H1 (cell line): Measurements from ENCODE around the gene CEBPB. TPM values are rescaled to one million over a fixed set of nuclear protein-coding genes. Genes with fewer than 3 reads are reported as not detected.

Experiments used
- CTCF ChIA-PET: fragments of 300-600 bp; sonication (Branson Sonifier 250); formaldehyde crosslinking; loops from one replicate; lab custom pipeline; 2021; ENCODE audit not compliant: partially characterized antibody; lab: Charles Lee
- POLR2A ChIA-PET: fragments of 300-600 bp; sonication (Branson Sonifier 250); formaldehyde crosslinking; loops from one replicate; lab custom pipeline; 2021; ENCODE audit warnings: inconsistent platforms; ENCODE audit not compliant: partially characterized antibody; lab: Charles Lee
- DNase-seq, 2 experiments: peaks; one replicate each; pipeline versions ENCODE4 v3.0.0 to v3.0.0-alpha.2; 2010 to 2022; ENCODE audit warnings: low spot score in 2 of 2, low read depth in 1 of 2, mixed read lengths in 1 of 2
- FAIRE-seq: peaks from 2 replicates; lab custom pipeline; 2011; peaks lifted over from hg19 to GRCh38; lab: Jason Lieb, UNC
- H2AFZ ChIP-seq: 2 replicates; pipeline ENCODE4 v1.8.1; 2012; ENCODE audit warnings: low read length, inconsistent platforms
- H2AK5ac ChIP-seq: 2 replicates; pipeline ENCODE4 v1.6.1; 2013; ENCODE audit warnings: low read depth, low read length
- H2BK120ac ChIP-seq: replicated peaks from 2 replicates; pipeline ENCODE3; 2013; ENCODE audit warnings: low read depth, low read length, inconsistent platforms
- H2BK12ac ChIP-seq: 2 replicates; pipeline ENCODE4 v1.6.1; 2013; ENCODE audit warnings: low read depth, low read length
- H2BK15ac ChIP-seq: 2 replicates; pipeline ENCODE4 v1.6.1; 2013; ENCODE audit warnings: low read length
- H2BK20ac ChIP-seq: 2 replicates; pipeline ENCODE4 v1.6.1; 2013; ENCODE audit warnings: low read length
- H2BK5ac ChIP-seq: 2 replicates; pipeline ENCODE4 v1.6.1; 2013; ENCODE audit warnings: low read depth, low read length
- H3K14ac ChIP-seq: 2 replicates; pipeline ENCODE4 v1.6.1; 2013; ENCODE audit warnings: inconsistent platforms; ENCODE audit not compliant: insufficient read length
- H3K18ac ChIP-seq: 2 replicates; pipeline ENCODE4 v1.6.1; 2013; ENCODE audit warnings: low read length; ENCODE audit errors: extremely low read depth
- H3K23ac ChIP-seq: 2 replicates; pipeline ENCODE4 v1.6.1; 2013; ENCODE audit warnings: inconsistent platforms; ENCODE audit not compliant: insufficient read length
- H3K23me2 ChIP-seq: 2 replicates; pipeline ENCODE4 v1.6.1; 2013; ENCODE audit warnings: low read depth, low read length
- H3K27ac ChIP-seq: 2 replicates; pipeline ENCODE4 v1.6.1; 2011; ENCODE audit warnings: low read depth, low read length, inconsistent platforms
- H3K27me3 ChIP-seq, 4 experiments: replicated peaks in 1 of 4; 1 replicate in 1 of 4; 2 replicates in 3 of 4; pipeline versions ENCODE4 v1.6.1 to v1.8.1; 2011 to 2013; ENCODE audit warnings: low read length in 3 of 4, mild to moderate bottlenecking in 3 of 4, inconsistent platforms in 2 of 4, mixed read lengths in 2 of 4, moderate library complexity in 1 of 4; ENCODE audit not compliant: control insufficient read depth in 3 of 4, insufficient read depth in 3 of 4; ENCODE audit errors: extremely low read depth in 1 of 4
- H3K36me3 ChIP-seq, 4 experiments: 2 replicates each; pipeline versions ENCODE4 v1.6.1 to v1.8.1; 2011 to 2013; ENCODE audit warnings: mild to moderate bottlenecking in 4 of 4, low read length in 3 of 4, moderate library complexity in 2 of 4, control low read depth in 1 of 4, inconsistent platforms in 1 of 4; ENCODE audit not compliant: insufficient read depth in 4 of 4, control insufficient read depth in 2 of 4
- H3K4ac ChIP-seq: replicated peaks from 2 replicates; pipeline ENCODE3; 2013; ENCODE audit warnings: low read length, low read depth, mixed read lengths, inconsistent platforms; ENCODE audit not compliant: insufficient read length
- H3K4me1 ChIP-seq, 4 experiments: replicated peaks in 1 of 4; 1 replicate in 1 of 4; 2 replicates in 3 of 4; pipeline versions ENCODE4 v1.6.1 to v1.8.1; 2011 to 2013; ENCODE audit warnings: low read length in 3 of 4, inconsistent platforms in 2 of 4, mixed read lengths in 1 of 4; ENCODE audit not compliant: insufficient read depth in 4 of 4, control insufficient read depth in 3 of 4
- H3K4me2 ChIP-seq, 2 experiments: 2 replicates each; pipeline versions ENCODE4 v1.6.1 to v1.8.1; 2011 to 2013; ENCODE audit warnings: low read depth in 2 of 2, low read length in 2 of 2, control low read depth in 1 of 2, inconsistent platforms in 1 of 2, mild to moderate bottlenecking in 1 of 2; ENCODE audit not compliant: insufficient read depth in 1 of 2
- H3K4me3 ChIP-seq, 4 experiments: fragments of 200-600, 300-600 bp in 1 of 4; sonication (generic), shearing (Covaris generic), sonication (Bioruptor Twin) in 1 of 4; 2 replicates each; pipeline versions ENCODE4 v1.5.1 to v1.8.1; 2011 to 2016; ENCODE audit warnings: low read length in 4 of 4, low read depth in 3 of 4, control low read depth in 2 of 4, inconsistent platforms in 2 of 4, mild to moderate bottlenecking in 2 of 4, mixed read lengths in 1 of 4, moderate library complexity in 1 of 4; ENCODE audit not compliant: insufficient read depth in 2 of 4; ENCODE audit errors: extremely low read depth in 1 of 4
- H3K56ac ChIP-seq: replicated peaks from 2 replicates; pipeline ENCODE3; 2013; ENCODE audit warnings: low read depth, mild to moderate bottlenecking, mixed read lengths, low read length, inconsistent platforms; ENCODE audit not compliant: insufficient read length
- H3K79me1 ChIP-seq: 2 replicates; pipeline ENCODE4 v1.6.1; 2013; ENCODE audit warnings: low read depth, low read length, control low read depth
- H3K79me2 ChIP-seq, 2 experiments: 2 replicates each; pipeline versions ENCODE4 v1.6.1 to v1.8.1; 2012 to 2013; ENCODE audit warnings: low read length in 2 of 2, mild to moderate bottlenecking in 2 of 2, inconsistent platforms in 1 of 2; ENCODE audit not compliant: insufficient read depth in 2 of 2, control insufficient read depth in 1 of 2
- H3K9ac ChIP-seq, 4 experiments: replicated peaks in 1 of 4; 1 replicate in 1 of 4; 2 replicates in 3 of 4; pipeline versions ENCODE4 v1.6.1 to v1.8.1; 2011 to 2013; ENCODE audit warnings: low read depth in 3 of 4, low read length in 3 of 4, control low read depth in 2 of 4, mild to moderate bottlenecking in 2 of 4, moderate library complexity in 2 of 4, inconsistent platforms in 1 of 4; ENCODE audit errors: extremely low read depth in 1 of 4
- H3K9me3 ChIP-seq, 2 experiments: 2 replicates each; pipeline versions ENCODE4 v1.6.1 to v1.8.1; 2012 to 2013; ENCODE audit warnings: mild to moderate bottlenecking in 2 of 2, moderate library complexity in 2 of 2, control low read depth in 1 of 2, inconsistent platforms in 1 of 2, low read depth in 1 of 2, low read length in 1 of 2, mixed read lengths in 1 of 2; ENCODE audit not compliant: insufficient read depth in 2 of 2
- H4K20me1 ChIP-seq, 2 experiments: replicated peaks in 1 of 2; 2 replicates each; pipeline versions ENCODE3 to v1.8.1; 2011 to 2013; ENCODE audit warnings: inconsistent platforms in 2 of 2, low read length in 2 of 2, mild to moderate bottlenecking in 1 of 2; ENCODE audit not compliant: insufficient read depth in 2 of 2, control insufficient read depth in 1 of 2
- H4K5ac ChIP-seq: 2 replicates; pipeline ENCODE4 v1.6.1; 2013; ENCODE audit warnings: low read length, low read depth, mixed read lengths, inconsistent platforms; ENCODE audit not compliant: insufficient read length
- H4K8ac ChIP-seq: 2 replicates; pipeline ENCODE4 v1.8.0; 2013; ENCODE audit warnings: mild to moderate bottlenecking, moderate library complexity, low read length, inconsistent platforms; ENCODE audit not compliant: insufficient read depth; ENCODE audit errors: extremely low read depth
- H4K91ac ChIP-seq: replicated peaks from 2 replicates; pipeline ENCODE3; 2013; ENCODE audit warnings: low read length, mixed read lengths, inconsistent platforms; ENCODE audit not compliant: insufficient read length
- KDM1A ChIP-seq: fragments of 200-600, 300-600 bp; sonication (generic); IDR thresholded peaks from 2 replicates; pipeline ENCODE4 v1.7.1; 2016; ENCODE audit warnings: mild to moderate bottlenecking, low read length, borderline replicate concordance
- SIRT6 ChIP-seq: IDR thresholded peaks from one replicate; pipeline ENCODE4 v1.7.1; 2012; ENCODE audit warnings: low read length, inconsistent platforms
- WGBS, 2 experiments: shearing (Covaris generic) in 1 of 2; methylation state at CpG; one replicate each; pipeline versions ENCODE4 v1.1.6 to v1.1.7; 2013 to 2015; ENCODE audit warnings: low lambda C conversion rate in 2 of 2, mixed read lengths in 2 of 2, inconsistent platforms in 1 of 2, low coverage in 1 of 2, missing lambda C conversion rate in 1 of 2; ENCODE audit not compliant: insufficient replicate concordance in 2 of 2, insufficient coverage in 1 of 2, insufficient read length in 1 of 2; ENCODE audit errors: extremely low coverage in 1 of 2, missing lambda C conversion rate in 1 of 2; 5-methylcytosine and 5-hydroxymethylcytosine counted together
- polyA plus RNA-seq, 7 experiments: library from polyadenylated mRNA; depleted of rRNA in 3 of 7; stranded (reverse) in 5 of 7; unstranded in 2 of 7; fragments of >200 nt in 5 of 7; fragments of 200-250 nt in 2 of 7; gene quantifications; 1 replicate in 5 of 7; 2 replicates in 1 of 7; 4 replicates in 1 of 7; pipeline versions ENCODE4 v1.2.1 to v1.2.3, GENCODE V29; 2011 to 2013; ENCODE audit warnings: missing spikeins in 2 of 7, mixed read lengths in 2 of 7
- total RNA-seq: library from RNA; stranded (reverse); fragmentation: NEBNext Ultra II Directional; extraction: Animal tissue kit (Norgen Biotek cat#: 25700); gene quantifications from 2 replicates; pipeline ENCODE4 v1.2.1, GENCODE V29; 2021

Gene CEBPB
- total and polyA plus RNA-seq, 2 of the 8 experiments (the other 6 are each of a cell fraction or from before 2014, with no cell fraction given): 7.1 to 24.1 TPM

GRCh38 chr20:50242178-50242514, 51.5 kb downstream of the CEBPB start:
- POLR2A ChIA-PET: interaction anchor here (1.6 kb wide), 1 partner anchor 50 kb away, joined by 5 read pairs; no protein-coding TSS in a partner anchor
- Histone ChIP-seq H3K27ac (no peak overlapping the region), H3K79me2 (no peaks in the 10 kb centered on the region), H3K4ac (no peak overlapping the region), H2BK120ac (no peak overlapping the region), H4K20me1 (no peaks in the 10 kb centered on the region)
- no peak for FAIRE-seq
- TF ChIP-seq KDM1A: 0 out of 2 replicates have a peak, but pooled peaks have one; percentile 29
- no peak for TF ChIP-seq SIRT6
- TF ChIP-seq, all 59 proteins: peak for 1
- Histone ChIP-seq H3K36me3 (no peaks in the 10 kb centered on the region), H3K4me2 (no peak overlapping the region), H4K5ac (no peak overlapping the region), H3K4me3 (no peak overlapping the region), H3K9ac (no peak overlapping the region), H3K56ac (no peak overlapping the region), H2BK12ac (no peak overlapping the region), H3K9me3 (no peaks in the 10 kb centered on the region), H2BK20ac (no peak overlapping the region), H4K8ac (no peak overlapping the region; the same call in 1 of the 2 replicates), H2AK5ac (no peak overlapping the region), H3K23me2 (no peaks in the 10 kb centered on the region; the same call in 1 of the 2 replicates), H3K27me3 (no peaks in the 10 kb centered on the region; a peak in 1 of 7 replicates), H3K14ac (no peak overlapping the region), H4K91ac (no peak overlapping the region), H2BK5ac (no peak overlapping the region), H3K18ac (no peak overlapping the region), H2BK15ac (no peak overlapping the region), H3K23ac (no peak overlapping the region), H3K4me1 (0 out of 7 replicates have a peak, but pooled peaks cover 0 to 2% (median 0%) of the 10 kb centered on the region in 4 experiments), H2AFZ (no peak overlapping the region), H3K79me1 (no peaks in the 10 kb centered on the region)
- CTCF ChIA-PET: interaction anchor here (0.6 kb wide), 1 partner anchor 115 kb away, joined by 4 read pairs; no protein-coding TSS in a partner anchor
- DNase-seq: no peak
- 86% methylated on average over 6 of the region's 6 CpGs; no CpG with 5 or more reads in 1 of the 2 experiments for WGBS, 2 experiments

Other genes starting within 250 kb of the CEBPB start
- gene SNAI1, start 207.8 kb upstream of the CEBPB start, total RNA-seq: 6.5 and 7.7 TPM in 2 replicates
- gene SNAI1, start 207.8 kb upstream of the CEBPB start, polyA plus RNA-seq (2011; rRNA removed): 8.0 and 10.6 TPM in 2 replicates
- gene UBE2V1, start 77.7 kb upstream of the CEBPB start, total RNA-seq: 184 and 185 TPM in 2 replicates
- gene UBE2V1, start 77.7 kb upstream of the CEBPB start, polyA plus RNA-seq (2011; rRNA removed): 131 and 141 TPM in 2 replicates
- 28.9 and 33.3 TPM in 2 replicates for gene PEDS1, start 37.1 kb upstream of the CEBPB start, total RNA-seq
- 75.9 and 82.7 TPM in 2 replicates for gene PEDS1, start 37.1 kb upstream of the CEBPB start, polyA plus RNA-seq (2011; rRNA removed)